BJ (cell line): Measurements from ENCODE around the gene DCAF15. TPM values are rescaled to one million over a fixed set of nuclear protein-coding genes. Genes with fewer than 3 reads are reported as not detected.
A peak's percentile ranks its signal among the peaks of the same experiment; 100 is the strongest.

Source experiments
- CTCF ChIA-PET: fragments of 350-600 bp; formaldehyde crosslinking; extraction: SDS; loops from one replicate; lab custom pipeline; 2021; ENCODE audit warnings: antibody characterized with exemption, inconsistent platforms; lab: Yijun Ruan, JAX
- POLR2A ChIA-PET: fragments of 300-600 bp; sonication (Branson Sonifier 250); formaldehyde crosslinking; extraction: SDS; loops from one replicate; lab custom pipeline; 2021; ENCODE audit warnings: antibody characterized with exemption; lab: Charles Lee
- DNase-seq: peaks from one replicate; pipeline ENCODE4 v3.0.0-alpha.2; 2011; ENCODE audit warnings: low read depth
- H3K27me3 ChIP-seq: 2 replicates; pipeline ENCODE4 v1.6.0; 2011; ENCODE audit warnings: low read length; ENCODE audit not compliant: control insufficient read depth, insufficient read depth
- H3K36me3 ChIP-seq: 2 replicates; pipeline ENCODE4 v1.5.1; 2011; ENCODE audit warnings: low read length; ENCODE audit not compliant: control insufficient read depth, insufficient read depth
- H3K4me3 ChIP-seq: 2 replicates; pipeline ENCODE4 v1.5.1; 2011; ENCODE audit warnings: low read depth, mild to moderate bottlenecking, control low read depth, low read length
- CTCF ChIP-seq: IDR thresholded peaks from 2 replicates; pipeline ENCODE4 v1.5.1; 2011; ENCODE audit warnings: low read depth, mild to moderate bottlenecking, control low read depth, inconsistent platforms, low read length, moderate library complexity; ENCODE audit not compliant: insufficient read depth
- polyA minus RNA-seq: library from RNA; depleted of rRNA, polyadenylated mRNA; stranded (reverse); fragments of >200 nt; gene quantifications from 2 replicates; pipeline ENCODE4 v1.2.3, GENCODE V29; 2011; rRNA and poly(A)+ RNA removed
- polyA plus RNA-seq: library from polyadenylated mRNA; depleted of rRNA; stranded (reverse); fragments of >200 nt; gene quantifications from 2 replicates; pipeline ENCODE4 v1.2.3, GENCODE V29; 2011; rRNA removed

DCAF15 gene, protein sequence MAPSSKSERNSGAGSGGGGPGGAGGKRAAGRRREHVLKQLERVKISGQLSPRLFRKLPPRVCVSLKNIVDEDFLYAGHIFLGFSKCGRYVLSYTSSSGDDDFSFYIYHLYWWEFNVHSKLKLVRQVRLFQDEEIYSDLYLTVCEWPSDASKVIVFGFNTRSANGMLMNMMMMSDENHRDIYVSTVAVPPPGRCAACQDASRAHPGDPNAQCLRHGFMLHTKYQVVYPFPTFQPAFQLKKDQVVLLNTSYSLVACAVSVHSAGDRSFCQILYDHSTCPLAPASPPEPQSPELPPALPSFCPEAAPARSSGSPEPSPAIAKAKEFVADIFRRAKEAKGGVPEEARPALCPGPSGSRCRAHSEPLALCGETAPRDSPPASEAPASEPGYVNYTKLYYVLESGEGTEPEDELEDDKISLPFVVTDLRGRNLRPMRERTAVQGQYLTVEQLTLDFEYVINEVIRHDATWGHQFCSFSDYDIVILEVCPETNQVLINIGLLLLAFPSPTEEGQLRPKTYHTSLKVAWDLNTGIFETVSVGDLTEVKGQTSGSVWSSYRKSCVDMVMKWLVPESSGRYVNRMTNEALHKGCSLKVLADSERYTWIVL
- 11.0 and 20.0 TPM in 2 replicates for polyA plus RNA-seq
- 13.5 and 15.2 TPM in 2 replicates for polyA minus RNA-seq

DNA sequence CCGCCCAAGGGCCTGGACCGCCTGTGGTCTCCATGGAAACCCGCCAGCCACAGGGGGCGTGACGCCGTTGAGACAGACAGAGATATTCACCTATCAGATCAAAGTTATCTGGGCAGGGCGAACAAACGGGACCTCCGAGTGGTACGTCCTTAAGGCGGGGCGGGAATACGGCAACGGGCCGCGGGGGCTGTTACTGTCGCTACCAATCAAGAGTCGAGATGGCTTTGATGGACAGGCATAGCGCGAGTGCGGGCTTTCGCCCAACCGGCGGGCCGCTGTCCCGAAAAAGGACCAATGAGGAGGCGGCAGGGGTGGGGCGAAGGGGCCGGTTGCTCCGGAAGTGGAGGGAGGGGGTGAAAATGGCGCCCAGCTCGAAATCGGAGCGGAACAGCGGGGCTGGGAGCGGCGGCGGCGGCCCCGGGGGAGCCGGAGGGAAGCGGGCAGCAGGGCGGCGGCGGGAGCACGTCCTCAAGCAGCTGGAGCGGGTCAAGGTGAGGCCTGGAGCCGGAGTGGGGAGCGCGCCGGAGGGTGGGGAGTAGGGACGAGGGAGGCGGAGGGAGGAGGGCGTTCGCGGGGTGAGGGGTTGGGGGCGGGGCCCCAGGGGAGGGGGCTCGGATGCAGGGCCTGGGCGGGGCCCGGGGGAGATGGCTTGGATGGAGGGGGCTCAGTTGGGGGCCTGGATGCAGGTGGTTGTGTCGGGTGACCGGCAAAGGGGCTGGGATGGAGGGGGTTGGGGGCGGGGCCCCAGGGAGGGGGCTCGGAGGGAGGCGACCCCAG, at the start of gene DCAF15:
DCAF15 (plus strand) TSS at position 356 of the 777 bp plus-strand sequence; CDS start at position 360, 4 bp downstream.
- Histone ChIP-seq H3K27me3 (no peaks in the 10 kb centered on the region), H3K4me3 (peak within 1 kb of the TSS; percentile 91), H3K36me3 (peaks cover 14% of the 10 kb centered on the region)
- DNase-seq, result peak; percentile 98
- ChIA-PET CTCF (interaction anchor here (0.9 to 3.9 kb wide), 8 partner anchors 14 to 123 kb away, joined by 3 to 18 read pairs (median 6); partner anchors contain the start of genes MISP3 and PODNL1), POLR2A (interaction anchor here (0.5 kb wide), 1 partner anchor 21 kb away, joined by 4 read pairs; no protein-coding TSS in a partner anchor)
- TF ChIP-seq CTCF, result no peak

GRCh38 chr19:13902993-13903555, 49.2 kb upstream of the DCAF15 start:
- H3K4me3 ChIP-seq, result no peak overlapping the region
- no peaks in the 10 kb centered on the region for H3K36me3 ChIP-seq
- DNase-seq, result no peak
- no peaks in the 10 kb centered on the region for H3K27me3 ChIP-seq
- ChIA-PET CTCF (interaction anchor here (0.6 to 1.1 kb wide), 2 partner anchors 9 to 29 kb away, joined by 3 read pairs; no protein-coding TSS in a partner anchor), POLR2A (no interaction called here)
- peak; percentile 20; the same call in 1 of the 2 replicates for TF ChIP-seq CTCF

GRCh38 chr19:13905634-13906520, 46.4 kb upstream of the DCAF15 start, which contains the start of the genes BRME1 and CC2D1A:
Gene BRME1 (minus strand): TSS chr19:13906117. CDS start chr19:13904892, 1,225 bp downstream.
Gene CC2D1A (plus strand): TSS chr19:13906201. CDS start chr19:13906442, 241 bp downstream.
- no peak for DNase-seq
- TF ChIP-seq CTCF, result no peak
- ChIA-PET CTCF (no interaction called here), POLR2A (no interaction called here)
- peak within 1 kb of the TSS; percentile 99 for H3K4me3 ChIP-seq
- peaks cover 2% of the 10 kb centered on the region; the same call in 1 of the 2 replicates for H3K36me3 ChIP-seq
- H3K27me3 ChIP-seq, result no peaks in the 10 kb centered on the region

GRCh38 chr19:13906521-13906904, 45.8 kb upstream of the DCAF15 start:
- Histone ChIP-seq H3K36me3 (peaks cover 2% of the 10 kb centered on the region; the same call in 1 of the 2 replicates), H3K4me3 (peak overlapping the region; percentile 99), H3K27me3 (no peaks in the 10 kb centered on the region)
- ChIA-PET POLR2A (no interaction called here), CTCF (interaction anchor here (1.1 kb wide), 1 partner anchor 166 kb away, joined by 4 read pairs; the partner anchor contains the start of gene MISP3)
- no peak for TF ChIP-seq CTCF
- no peak for DNase-seq
